KBM-7 (cell line): Measurements from ENCODE around the gene PINLYP.
"Not testable (repeated sequence)": the region's sequence is repeated elsewhere in the genome, so short reads cannot be mapped to it uniquely, and the experiment has no call there.

ENCODE experiments used
- DNase-seq: peaks from one replicate; pipeline ENCODE4 v3.0.0-alpha.2; 2015
- in situ Hi-C: fragments of 300-500 bp; cut with MboI; formaldehyde crosslinking; loops from 2 replicates; pipeline ENCODE4 v1.14.3; 2020; ENCODE audit warnings: low sequenced_read_pairs, low pct_unique_long_range_greater_than_20kb, mixed read lengths

The PINLYP gene

DNA sequence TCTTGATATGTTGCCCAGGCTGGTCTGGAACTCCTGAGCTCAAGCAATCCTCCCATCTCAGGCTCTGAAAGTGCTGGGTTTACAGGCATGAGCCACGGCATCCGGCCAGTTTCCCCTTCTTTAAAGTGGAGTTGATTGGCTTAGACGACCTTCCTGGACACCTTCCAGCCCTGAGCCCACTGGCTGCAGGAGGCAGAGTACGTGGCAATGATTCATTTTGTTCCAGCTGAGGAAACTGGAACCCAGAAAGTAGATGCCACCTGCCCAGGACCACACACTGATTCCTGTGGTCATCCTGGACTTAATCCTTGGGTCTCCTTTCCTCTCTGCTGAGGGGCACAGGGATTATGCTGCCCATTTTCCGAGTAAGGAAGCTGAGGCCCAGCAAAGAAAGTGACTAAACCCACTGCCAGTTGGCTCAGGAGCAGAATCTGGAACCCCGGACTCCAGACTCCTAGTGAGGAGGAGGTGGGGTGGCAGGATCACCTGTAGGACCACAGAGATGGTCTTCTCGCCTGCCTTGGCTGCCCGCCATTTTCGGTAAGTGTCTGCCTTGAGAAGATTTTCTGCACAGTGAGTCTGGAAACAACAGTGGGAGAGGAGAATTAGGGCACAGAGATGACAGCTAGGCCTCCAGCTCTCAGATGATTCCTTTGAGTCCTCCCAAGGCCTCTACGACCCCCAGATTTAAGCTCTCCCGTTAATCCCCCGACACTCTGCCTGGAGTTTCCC is 1.0 kb upstream of the PINLYP start:
- in situ Hi-C loops = no loop called here
- DNase-seq = no peak

DNA sequence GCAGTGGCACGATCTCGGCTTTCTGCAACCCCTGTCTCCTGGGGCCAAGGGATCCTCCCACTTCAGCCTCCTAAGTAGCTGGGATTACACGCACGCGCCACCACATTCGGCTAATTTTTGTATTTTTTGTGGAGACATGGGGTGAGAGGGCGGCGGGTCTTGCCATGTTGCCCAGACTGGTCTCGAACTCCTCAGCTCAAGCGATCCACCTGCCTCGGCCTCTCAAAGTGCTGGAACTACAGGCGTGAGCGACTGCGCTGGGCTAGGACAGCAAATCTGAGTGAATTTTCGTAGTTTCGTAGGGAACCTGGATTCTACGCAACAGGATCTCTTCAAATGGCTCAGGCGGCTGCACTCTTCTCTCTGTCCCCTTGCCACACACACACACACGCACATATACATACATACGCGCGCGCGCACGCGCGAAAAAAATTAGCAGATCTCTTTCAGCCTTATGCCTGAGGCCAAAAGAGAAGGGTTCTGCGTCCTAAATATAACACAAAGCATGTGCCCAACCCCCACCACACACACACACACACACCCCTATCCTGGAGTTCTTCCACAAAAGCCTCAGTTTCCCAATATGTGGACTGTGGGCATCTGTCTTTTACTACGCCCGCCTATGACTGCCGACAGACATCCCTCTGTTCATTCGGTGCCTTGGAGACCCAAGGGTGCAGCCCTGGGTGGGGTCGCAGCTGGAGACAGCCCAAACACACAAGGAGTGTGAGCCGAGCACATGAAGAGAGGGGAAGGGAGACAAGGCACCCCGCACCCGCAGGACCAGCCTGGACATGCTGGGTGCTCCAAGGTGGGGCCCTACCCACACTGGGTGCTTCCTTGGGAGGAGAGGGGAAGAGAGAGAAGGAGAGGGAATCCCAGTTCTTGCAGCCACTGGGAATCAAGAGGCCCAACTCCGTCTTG is 616 bp downstream of the PINLYP start:
- no peak for DNase-seq
- in situ Hi-C loops = no loop called here

DNA sequence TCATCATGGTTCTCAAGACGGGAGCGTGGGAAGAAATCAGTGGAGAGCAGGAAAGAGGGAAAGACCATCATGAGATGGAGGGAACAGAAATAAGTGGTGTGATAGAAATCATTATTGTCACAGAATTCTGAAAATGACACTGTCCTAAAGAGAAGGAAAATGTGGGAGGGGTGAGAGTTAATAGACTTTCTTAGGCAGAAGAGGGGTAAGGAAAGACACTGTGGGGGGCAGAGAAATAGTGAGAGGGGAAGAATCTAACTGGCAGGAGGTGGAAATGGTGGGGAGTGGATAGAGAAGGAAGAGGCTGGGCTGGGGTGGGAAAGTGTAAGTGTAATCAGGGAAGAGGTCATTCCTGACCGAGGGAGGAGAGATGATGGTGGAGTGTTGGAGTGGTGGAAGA is 3.2 kb downstream of the PINLYP start:
- in situ Hi-C loops = no loop called here
- DNase-seq = no peak

DNA sequence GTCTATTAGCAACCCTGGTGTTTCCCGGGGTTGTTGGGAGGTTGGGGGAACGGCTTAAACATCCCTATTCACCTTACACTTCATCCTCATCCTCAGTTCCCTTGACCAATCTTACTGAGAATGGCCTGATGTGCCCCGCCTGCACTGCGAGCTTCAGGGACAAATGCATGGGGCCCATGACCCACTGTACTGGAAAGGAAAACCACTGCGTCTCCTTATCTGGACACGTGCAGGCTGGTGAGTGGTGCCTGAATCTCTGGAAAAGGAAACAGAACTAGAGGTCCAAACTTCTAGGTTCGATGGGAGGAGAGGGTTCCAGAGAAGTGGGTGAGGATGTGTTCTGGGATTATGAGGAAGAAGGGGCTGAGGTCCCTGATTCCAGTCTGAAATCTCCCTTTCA is 5.9 kb downstream of the PINLYP start:
- in situ Hi-C loops = no loop called here
- no peak for DNase-seq

DNA sequence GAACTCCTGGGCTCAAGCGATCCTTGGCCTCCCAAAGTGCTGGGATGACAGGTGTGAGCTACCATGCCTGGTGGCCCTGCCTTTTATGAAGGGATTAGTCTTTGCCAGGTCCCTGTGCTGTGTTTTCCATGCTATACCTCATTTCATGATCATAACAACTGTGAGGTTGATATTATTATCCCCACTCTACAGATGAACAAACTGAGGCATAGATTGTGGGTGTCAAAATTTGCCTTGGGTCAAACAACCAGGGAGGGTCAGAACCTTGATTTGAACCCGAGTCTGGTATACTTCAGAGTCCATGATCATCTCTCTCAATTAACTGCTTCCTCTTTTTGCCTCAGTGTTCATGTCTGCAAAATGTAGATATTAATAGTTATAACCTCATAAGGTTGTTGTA is 6.9 kb downstream of the PINLYP start:
- DNase-seq = no peak
- in situ Hi-C loops = no loop called here

DNA sequence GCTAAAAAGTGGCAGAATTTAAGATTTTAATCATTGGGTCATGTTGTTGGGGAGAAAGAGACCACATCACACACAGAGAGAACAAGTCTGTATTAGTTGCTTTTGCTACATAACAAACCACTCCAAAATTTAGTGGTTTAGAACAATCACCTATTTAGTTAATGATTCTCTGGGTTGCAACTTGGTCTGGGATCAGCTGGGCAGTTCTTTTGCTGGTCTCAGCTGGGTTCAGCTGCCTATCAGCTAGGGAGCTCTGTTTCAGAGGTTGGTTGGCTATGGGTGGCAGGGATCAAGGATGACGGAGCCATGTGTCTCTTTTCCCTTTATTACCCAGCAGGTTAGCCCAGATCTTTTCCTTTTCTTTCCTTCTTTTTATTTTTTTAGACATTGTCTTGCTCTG is 8.9 kb downstream of the PINLYP start:
- in situ Hi-C loops = no loop called here
- DNase-seq = no peak

DNA sequence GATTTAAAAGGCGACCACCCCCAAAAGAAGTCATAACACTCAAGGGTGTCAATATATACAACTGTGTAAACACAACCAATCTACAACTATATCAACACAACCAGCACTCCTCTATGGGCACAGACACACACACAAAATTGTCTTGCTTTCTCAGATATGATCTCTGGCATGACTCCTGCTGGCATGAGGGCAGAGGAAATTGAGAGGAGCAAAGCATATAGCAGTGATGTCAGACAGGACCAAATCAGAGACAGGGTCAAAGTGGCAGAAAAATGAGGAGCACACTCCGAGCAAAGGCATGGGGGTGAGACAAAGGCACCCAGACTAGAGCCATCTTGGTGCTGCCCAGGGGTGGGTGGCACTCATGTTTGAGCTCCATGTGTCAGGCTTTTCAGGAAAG is 10.7 kb downstream of the PINLYP start:
- no peak for DNase-seq
- in situ Hi-C loops = no loop called here

DNA sequence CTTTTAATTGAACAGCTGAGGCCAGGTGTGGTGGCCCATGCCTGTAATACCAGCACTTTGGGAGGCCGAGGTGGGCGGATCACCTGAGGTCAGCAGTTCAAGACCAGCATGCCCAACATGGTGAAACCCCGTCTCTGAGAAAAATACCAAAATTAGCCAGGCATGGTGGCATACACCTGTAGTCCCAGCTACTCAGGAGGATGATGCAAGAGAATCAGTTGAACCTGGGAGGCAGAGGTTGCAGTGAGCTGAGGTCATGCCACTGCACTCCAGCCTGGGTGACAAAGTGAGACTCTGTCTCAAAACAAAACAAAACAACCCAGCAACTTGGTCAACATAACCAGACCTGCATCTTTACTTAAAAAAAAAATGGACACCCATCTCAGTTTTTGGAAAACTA is 11.4 kb downstream of the PINLYP start:
- in situ Hi-C loops, DNase-seq: not testable (repeated sequence)

DNA sequence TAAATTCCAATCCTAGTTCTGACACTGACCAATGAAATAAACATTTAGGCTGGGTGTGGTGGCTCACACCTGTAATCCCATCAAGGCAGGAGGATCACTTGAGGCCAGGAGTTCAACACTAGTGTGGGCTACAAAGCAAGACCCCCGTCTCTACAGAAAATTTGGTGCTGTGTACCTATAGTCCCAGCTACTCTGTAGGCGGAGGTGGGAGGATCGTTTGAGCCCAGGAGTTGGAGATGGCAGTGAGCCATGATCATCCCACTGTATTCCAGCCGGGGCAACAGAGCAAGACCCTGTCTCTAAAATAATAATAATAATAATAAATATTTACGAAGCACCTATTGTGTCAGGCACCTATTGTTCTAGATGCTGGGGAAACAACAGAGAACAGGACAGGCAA is 13.7 kb downstream of the PINLYP start:
- DNase-seq = no peak
- in situ Hi-C loops = no loop called here

DNA sequence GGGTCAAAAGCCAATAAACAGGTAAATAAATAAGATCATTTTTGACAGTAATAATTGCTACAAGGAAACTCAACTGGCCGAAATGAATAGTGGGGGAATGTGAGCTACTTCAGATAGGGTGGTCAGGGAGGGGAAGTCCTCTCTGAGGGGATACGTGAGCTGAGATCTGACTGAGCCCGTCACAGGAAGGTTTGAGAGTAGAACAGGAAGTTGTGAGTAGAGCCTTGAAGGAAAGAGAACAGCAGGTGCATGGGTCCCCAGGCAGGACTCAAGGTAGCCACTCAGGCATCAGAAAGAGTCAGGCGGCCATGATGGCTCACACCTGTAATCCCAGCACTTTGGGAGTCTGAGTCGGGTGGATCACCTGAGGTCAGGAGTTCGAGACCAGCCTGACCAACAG is 14.1 kb downstream of the PINLYP start:
- DNase-seq = no peak
- in situ Hi-C loops = no loop called here

DNA sequence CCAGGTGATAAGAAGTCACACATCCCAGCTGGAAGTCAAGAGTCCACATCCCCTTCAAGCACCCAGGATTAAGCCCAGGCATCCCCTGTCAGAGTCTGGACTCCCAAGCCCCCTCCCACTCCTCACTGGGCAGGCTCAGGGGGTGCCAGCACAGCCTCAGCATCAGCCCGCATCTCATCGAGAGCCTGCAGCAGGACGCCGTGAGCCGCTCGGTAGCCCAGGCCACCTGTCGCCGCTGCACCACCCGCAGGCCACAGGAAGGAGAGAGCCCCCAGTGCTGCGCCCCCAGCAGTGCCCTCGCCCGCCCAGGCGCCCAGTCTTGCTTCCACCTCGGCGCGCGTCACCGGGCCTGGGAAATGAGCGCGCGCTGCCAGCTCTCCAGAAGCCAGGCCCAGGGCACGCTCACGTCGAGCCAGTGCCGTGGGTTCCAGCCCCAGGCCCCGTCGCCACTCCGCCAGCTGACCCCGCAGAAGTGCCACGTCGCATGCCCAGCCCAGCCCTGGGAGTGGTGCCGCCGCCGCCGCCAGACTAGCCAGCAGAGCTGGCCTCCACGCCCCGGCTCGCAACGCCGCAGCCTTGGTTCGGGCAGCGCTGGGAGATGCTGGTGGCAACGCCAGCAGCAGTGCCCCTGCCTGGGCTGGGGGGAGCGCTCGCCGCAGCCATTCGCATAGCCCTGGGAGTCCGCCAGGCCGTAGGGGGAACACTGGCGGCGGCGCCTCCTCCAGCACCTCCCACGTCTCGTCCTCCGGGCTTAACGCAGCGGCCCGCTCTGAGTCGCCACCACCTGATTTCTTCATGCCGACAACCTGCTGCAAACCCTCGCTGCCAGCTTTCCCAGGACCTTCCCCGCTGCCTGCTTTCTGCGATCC is 16.5 kb downstream of the PINLYP start:
- in situ Hi-C loops = no loop called here
- DNase-seq = no peak

DNA sequence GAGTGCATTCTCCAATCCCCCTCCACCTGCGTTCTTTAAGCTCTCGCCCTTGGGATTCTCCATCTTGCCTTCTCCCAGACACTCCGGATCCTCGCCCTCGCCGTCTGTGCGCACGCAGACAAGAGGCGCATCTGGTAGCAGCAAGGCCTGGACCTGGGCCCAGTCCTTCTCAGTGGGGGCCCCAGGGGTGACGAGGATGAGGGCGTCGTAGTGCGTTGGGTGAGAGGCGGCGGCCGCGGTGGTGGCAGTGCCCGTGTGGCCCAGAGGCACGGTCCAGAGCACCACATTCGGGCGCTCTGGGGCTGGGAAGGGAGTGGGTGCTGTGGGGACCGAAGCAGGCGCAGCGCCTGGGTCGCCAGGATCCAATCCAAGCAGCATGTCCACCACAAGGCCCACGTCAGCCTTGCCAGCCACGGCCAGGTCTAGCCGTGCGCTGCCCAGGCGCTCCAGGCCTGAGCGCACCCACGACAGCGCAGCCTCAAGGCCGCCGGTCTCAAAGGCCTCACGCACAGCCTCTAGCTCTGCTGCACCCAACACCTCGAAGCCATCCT is 17.3 kb downstream of the PINLYP start:
- no peak for DNase-seq
- in situ Hi-C loops = no loop called here

DNA sequence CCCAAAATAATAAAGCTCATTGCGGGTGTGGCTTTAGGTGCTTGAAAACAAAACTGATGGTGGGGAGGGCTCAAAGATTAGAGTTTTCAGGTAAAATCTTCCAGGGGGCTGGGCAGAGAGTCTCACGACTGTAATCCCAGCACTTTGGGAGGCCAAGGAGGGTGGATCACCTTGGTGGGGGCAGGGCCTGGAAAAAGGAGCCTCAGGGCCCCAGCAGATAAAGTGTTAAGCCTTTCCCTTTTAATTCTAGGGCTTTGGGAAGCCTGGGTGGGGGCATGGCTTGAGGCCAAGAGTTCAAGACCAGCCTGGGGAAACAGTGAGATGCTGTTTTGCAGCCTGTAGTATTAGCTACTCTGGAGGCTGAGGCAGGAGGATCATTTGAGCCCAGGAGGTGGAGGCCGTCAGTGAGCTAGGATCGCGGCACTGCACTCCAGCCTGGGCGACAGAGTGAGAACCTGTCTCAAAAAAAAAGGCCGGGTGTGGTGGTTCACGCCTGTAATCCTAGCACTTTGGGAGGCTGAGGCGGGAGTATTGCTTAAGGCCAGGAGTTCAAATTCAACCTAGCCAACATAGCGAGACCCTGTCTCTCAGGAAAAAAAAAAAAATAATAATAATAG is 18.6 kb downstream of the PINLYP start:
- DNase-seq = no peak
- in situ Hi-C loops = no loop called here

DNA sequence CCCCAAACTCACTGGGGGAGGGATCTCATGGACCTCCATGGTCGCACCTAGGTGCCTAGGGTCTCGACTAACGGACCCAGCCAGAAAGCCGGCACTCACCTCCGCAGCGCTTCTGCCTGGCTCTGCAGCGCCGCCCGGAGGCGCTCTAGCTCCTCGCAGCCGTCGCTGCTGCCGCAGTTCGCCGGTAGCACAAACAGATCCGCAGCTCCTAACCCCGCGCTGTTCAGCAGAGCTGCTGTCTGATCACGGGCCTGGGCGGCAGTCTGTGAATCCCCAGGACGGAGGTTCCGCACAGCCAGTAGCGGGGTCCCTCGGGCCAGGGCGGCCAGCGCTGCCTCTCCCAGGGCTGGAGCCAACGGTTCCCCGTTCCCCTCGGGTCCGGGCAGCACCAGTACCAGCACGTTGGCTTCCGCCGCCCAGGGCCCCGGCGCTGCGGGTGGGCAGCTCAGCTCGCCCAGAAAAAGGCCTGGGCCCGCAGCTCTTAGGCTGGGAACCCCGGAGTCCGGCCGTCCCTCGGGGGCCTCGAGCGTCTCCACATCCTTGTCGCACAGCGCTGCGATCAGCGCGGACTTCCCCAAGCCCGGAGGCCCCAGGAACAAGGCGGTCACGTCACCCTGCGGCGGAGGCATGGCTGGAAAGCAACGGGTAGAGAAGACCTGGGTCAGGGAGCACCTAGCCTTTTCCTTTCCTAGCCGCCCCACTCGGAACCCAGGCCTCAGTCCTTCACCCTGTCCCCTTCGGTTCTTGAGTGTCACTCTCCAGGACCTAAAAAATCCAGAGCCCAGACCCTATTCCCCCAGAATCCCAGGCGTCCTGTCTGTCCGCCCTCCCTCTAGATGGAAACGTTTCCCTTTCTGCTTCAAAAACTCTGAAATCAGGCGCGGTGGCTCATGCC is 19.4 kb downstream of the PINLYP start:
- in situ Hi-C loops = no loop called here
- peak; percentile 83 for DNase-seq

DNA sequence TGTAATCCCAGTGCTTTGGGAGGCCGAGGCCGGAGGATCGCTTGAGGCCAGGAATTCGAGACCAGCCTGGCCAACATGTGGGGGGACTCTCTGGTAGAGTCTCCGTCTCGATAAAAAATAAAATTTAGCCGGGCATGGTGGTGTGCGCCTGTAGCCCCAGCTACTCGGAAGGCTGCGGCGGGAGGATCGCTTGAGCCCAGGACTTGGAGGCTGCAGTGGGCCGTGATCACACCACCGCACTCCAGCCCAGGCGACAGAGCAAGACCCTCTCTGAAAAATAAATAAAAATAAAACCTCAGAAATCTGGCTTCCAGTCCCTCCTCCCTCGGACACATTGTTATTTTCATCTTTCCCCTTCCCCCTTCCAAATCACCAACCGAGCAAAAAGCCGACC is 20.0 kb downstream of the PINLYP start:
- no peak for DNase-seq
- in situ Hi-C loops = no loop called here

DNA sequence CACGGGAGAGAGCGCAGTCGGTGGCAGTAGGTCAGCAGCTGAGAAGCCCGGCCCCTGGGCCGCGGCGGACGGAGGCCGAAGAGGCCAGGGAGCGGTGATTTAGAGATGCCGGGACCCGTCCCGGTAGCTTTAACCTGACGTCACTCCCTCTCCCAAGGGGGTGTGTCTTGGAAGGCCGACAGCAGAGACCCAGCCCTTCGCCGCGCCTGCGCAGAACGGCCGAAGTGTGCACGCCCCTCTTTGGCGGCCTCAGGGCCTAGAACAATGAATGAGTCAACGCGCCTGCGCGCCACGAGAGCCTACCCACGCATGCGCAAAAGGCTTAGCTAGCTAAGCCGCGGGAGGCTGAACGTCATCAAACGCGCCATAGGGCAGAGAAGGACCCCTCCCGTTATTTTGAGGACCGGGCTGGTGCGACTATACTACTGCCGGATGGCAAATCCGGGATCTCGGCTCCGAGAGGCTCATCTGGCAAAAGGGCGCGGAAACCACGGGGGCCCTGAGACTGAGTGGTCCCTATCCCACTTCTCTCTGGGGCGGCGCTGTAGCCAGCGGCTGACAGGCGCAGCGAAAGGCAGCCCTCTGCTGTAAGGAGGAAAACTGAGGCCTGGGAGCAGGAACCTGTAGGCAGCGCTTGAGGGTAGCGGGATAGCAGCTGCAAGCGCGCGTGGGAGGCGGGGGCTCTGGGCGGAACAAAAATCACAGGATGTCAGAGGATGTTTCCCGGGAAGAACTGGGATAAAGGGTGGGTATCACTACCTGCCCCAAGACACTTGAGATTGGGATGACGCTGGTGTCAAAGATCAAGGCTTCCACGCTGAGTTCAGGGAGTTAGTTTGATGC is 20.6 kb downstream of the PINLYP start, which contains the start of the genes IRGQ and ZNF576:
IRGQ (minus strand) TSS at position 136 of the 843 bp plus-strand sequence. CDS start 796 bp downstream, outside the sequence.
ZNF576 (plus strand) TSS at position 597 of the 843 bp plus-strand sequence. CDS start 514 bp downstream, outside the sequence.
- DNase-seq = peak; percentile 99
- in situ Hi-C loops = no loop called here
